Measurements from ENCODE around the gene ORMDL2.

Gene ORMDL2

GRCh38 chr12:55814257-55814656 lies 3.6 kb upstream of the ORMDL2 start:
- POLR2A ChIA-PET (ENCODE audit: low non-redundant PET): no interaction called here
- no peak for DNase-seq (ENCODE audit: low spot score)
- H3K27ac ChIP-seq: no peak overlapping the region
- TF ChIP-seq CTCF (conservative IDR thresholded peaks at IDR 0.05; ENCODE audit: low read depth): no peak
- CTCF ChIA-PET: no interaction called here

GRCh38 chr12:55815473-55815872 lies 2.4 kb upstream of the ORMDL2 start:
- CTCF ChIA-PET: interaction anchor here (0.7 kb wide), 1 partner anchor 1678 kb away, joined by 9 read pairs; no protein-coding TSS in a partner anchor
- POLR2A ChIA-PET (ENCODE audit: low non-redundant PET): interaction anchor here (0.6 kb wide), 1 partner anchor 10 kb away, joined by 6 read pairs; no protein-coding TSS in a partner anchor
- TF ChIP-seq CTCF (conservative IDR thresholded peaks at IDR 0.05; ENCODE audit: low read depth): no peak
- no peak for DNase-seq (ENCODE audit: low spot score)
- peak overlapping the region; percentile 24 for H3K27ac ChIP-seq

- peak; percentile 49 for DNase-seq (ENCODE audit: low spot score)
- peak overlapping the region; percentile 83 for H3K27ac ChIP-seq
- TF ChIP-seq CTCF (conservative IDR thresholded peaks at IDR 0.05; ENCODE audit: low read depth): no peak
- CTCF ChIA-PET: interaction anchor here (1.2 kb wide), 1 partner anchor 78 kb away, joined by 4 read pairs; no protein-coding TSS in a partner anchor
- POLR2A ChIA-PET (ENCODE audit: low non-redundant PET): interaction anchor here (0.5 to 0.7 kb wide), 2 partner anchors 13 to 111 kb away, joined by 4 to 7 read pairs; partner anchors contain the start of genes DNAJC14 and PYM1
Measured at GRCh38 chr12:55816881-55817344, 928 bp upstream of the ORMDL2 start.

- POLR2A ChIA-PET (ENCODE audit: low non-redundant PET): interaction anchor here (0.9 to 1.4 kb wide), 2 partner anchors 11 to 110 kb away, joined by 3 to 12 read pairs; partner anchors contain the start of genes DNAJC14 and PYM1
- peak overlapping the region; percentile 83 for H3K27ac ChIP-seq
- DNase-seq (ENCODE audit: low spot score): peak; percentile 69
- CTCF ChIA-PET: interaction anchor here (1.4 kb wide), 1 partner anchor 122 kb away, joined by 5 read pairs; no protein-coding TSS in a partner anchor
- TF ChIP-seq CTCF (conservative IDR thresholded peaks at IDR 0.05; ENCODE audit: low read depth): no peak
Measured at GRCh38 chr12:55818140-55818728, 393 bp downstream of the ORMDL2 start.

GRCh38 chr12:55818886-55819285 lies 1.0 kb downstream of the ORMDL2 start:
- POLR2A ChIA-PET (ENCODE audit: low non-redundant PET): interaction anchor here (0.9 kb wide), 1 partner anchor 109 kb away, joined by 3 read pairs; the partner anchor contains the start of gene PYM1

GRCh38 chr12:55820679-55821078 lies 2.8 kb downstream of the ORMDL2 start:
- DNase-seq (ENCODE audit: low spot score): no peak
- peak; percentile 24 for TF ChIP-seq CTCF (conservative IDR thresholded peaks at IDR 0.05; ENCODE audit: low read depth)
- no peak overlapping the region for H3K27ac ChIP-seq
- POLR2A ChIA-PET (ENCODE audit: low non-redundant PET): no interaction called here
- CTCF ChIA-PET: interaction anchor here (0.9 kb wide), 1 partner anchor 119 kb away, joined by 3 read pairs; no protein-coding TSS in a partner anchor

More at GRCh38 chr12:55818886-55819285, 1.0 kb downstream of the ORMDL2 start:
- CTCF ChIA-PET: interaction anchor here (1.4 kb wide), 1 partner anchor 121 kb away, joined by 5 read pairs; no protein-coding TSS in a partner anchor
- peak overlapping the region; percentile 83 for H3K27ac ChIP-seq
- no peak for TF ChIP-seq CTCF (conservative IDR thresholded peaks at IDR 0.05; ENCODE audit: low read depth)
- DNase-seq (ENCODE audit: low spot score): no peak
